Measurements from ENCODE around the gene HPSE. TPM values are rescaled to one million over a fixed set of nuclear protein-coding genes. Genes with fewer than 3 reads are reported as not detected.

Gene HPSE
- total RNA-seq, 1 experiment from 2014 or later, result 3.9 TPM

DNA sequence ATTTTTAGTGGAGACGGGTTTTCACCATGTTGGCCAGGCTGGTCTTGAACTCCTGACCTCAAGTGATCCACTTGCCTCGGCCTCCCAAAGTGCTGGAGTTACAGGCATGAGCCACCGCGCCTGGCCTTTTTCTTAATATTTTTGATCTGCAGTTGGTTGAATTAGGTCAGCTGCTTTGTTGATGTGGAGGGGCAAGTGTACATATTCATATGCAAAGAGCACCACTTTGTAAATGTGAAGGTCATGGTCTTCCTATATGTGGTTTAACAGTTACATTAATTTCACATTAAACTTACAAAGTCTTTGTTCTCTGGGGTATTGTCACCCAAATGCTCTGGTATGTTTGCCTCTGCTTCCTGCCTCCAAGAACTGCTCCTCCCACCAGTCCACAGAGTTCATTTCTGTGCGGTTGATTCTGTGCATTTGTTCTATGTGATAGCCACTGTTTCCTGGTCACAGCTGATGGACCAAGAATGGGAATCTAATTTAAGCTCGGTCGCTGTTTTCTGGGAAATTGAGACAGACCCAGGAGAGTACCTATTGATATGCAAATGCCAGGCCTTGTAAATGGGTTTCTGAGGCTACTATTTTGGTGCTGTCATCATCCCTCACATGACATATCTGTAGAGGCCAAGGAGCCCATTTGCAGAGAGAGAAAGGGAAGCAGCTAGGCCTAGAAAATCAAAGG lies 26.9 kb upstream of the HPSE start:
- no peak overlapping the region for H3K4me3 Mint-ChIP-seq (ENCODE audit: unreplicated experiment)
- H3K4me1 Mint-ChIP-seq (ENCODE audit: low read depth, unreplicated experiment), result peaks cover 12% of the 10 kb centered on the region
- no peaks in the 10 kb centered on the region for H3K9me3 Mint-ChIP-seq (ENCODE audit: unreplicated experiment)
- H3K27ac Mint-ChIP-seq (ENCODE audit: unreplicated experiment), result no peak overlapping the region
- H3K4me1 ChIP-seq, result peaks cover 25% of the 10 kb centered on the region
- TF ChIP-seq, protein P1, sequence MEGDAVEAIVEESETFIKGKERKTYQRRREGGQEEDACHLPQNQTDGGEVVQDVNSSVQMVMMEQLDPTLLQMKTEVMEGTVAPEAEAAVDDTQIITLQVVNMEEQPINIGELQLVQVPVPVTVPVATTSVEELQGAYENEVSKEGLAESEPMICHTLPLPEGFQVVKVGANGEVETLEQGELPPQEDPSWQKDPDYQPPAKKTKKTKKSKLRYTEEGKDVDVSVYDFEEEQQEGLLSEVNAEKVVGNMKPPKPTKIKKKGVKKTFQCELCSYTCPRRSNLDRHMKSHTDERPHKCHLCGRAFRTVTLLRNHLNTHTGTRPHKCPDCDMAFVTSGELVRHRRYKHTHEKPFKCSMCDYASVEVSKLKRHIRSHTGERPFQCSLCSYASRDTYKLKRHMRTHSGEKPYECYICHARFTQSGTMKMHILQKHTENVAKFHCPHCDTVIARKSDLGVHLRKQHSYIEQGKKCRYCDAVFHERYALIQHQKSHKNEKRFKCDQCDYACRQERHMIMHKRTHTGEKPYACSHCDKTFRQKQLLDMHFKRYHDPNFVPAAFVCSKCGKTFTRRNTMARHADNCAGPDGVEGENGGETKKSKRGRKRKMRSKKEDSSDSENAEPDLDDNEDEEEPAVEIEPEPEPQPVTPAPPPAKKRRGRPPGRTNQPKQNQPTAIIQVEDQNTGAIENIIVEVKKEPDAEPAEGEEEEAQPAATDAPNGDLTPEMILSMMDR (IDR thresholded peaks at IDR 0.05; ENCODE audit: insufficient read depth in 1 of 2, low read depth in 1 of 2, low read length in 1 of 2, severe bottlenecking in 1 of 2, unreplicated experiment in 1 of 2), result no peak
- no peaks in the 10 kb centered on the region for H3K36me3 ChIP-seq (ENCODE audit: control insufficient read depth, insufficient read depth, low read length)
- H3K27me3 Mint-ChIP-seq (ENCODE audit: insufficient read depth, unreplicated experiment), result no peaks in the 10 kb centered on the region
- H3K4me3 ChIP-seq (ENCODE audit: low read depth, low read length), result no peak overlapping the region
- H3K36me3 Mint-ChIP-seq (ENCODE audit: insufficient read depth, unreplicated experiment), result no peaks in the 10 kb centered on the region
- H3K27me3 ChIP-seq (replicated peaks; ENCODE audit: control insufficient read depth, insufficient read depth, low read length), result no peaks in the 10 kb centered on the region
- no peaks in the 10 kb centered on the region for H3K9me3 ChIP-seq
- BruUV-seq (replicated peaks), result no TSS peak
- intact Hi-C loops (cut with micrococcal nuclease; ENCODE audit: unreplicated experiment), result loop anchor here (1.0 kb wide), 2 partner anchors 94 to 279 kb away; partner anchors contain the start of gene HELQ
- CTCF ChIA-PET, result interaction anchor here (0.7 to 1.0 kb wide), 3 partner anchors 26 to 77 kb away, joined by 3 to 4 read pairs (median 3); partner anchors contain the start of gene COQ2
- POLR2A ChIA-PET, result interaction anchor here (0.5 kb wide), 1 partner anchor 93 kb away, joined by 4 read pairs; no protein-coding TSS in a partner anchor
- no peak for DNase-seq

GRCh38 chr4:83360018-83360417 lies 25.4 kb upstream of the HPSE start:
- Histone ChIP-seq H3K4me3 (ENCODE audit: low read depth, low read length) (no peak overlapping the region), H3K9me3 (no peaks in the 10 kb centered on the region), H3K36me3 (ENCODE audit: control insufficient read depth, insufficient read depth, low read length) (no peaks in the 10 kb centered on the region), H3K4me1 (peaks cover 26% of the 10 kb centered on the region), H3K27me3 (replicated peaks; ENCODE audit: control insufficient read depth, insufficient read depth, low read length) (no peaks in the 10 kb centered on the region)
- POLR2A ChIA-PET, result no interaction called here
- Mint-ChIP-seq H3K36me3 (ENCODE audit: insufficient read depth, unreplicated experiment) (no peaks in the 10 kb centered on the region), H3K4me1 (ENCODE audit: low read depth, unreplicated experiment) (peaks cover 12% of the 10 kb centered on the region), H3K27me3 (ENCODE audit: insufficient read depth, unreplicated experiment) (no peaks in the 10 kb centered on the region), H3K9me3 (ENCODE audit: unreplicated experiment) (no peaks in the 10 kb centered on the region), H3K4me3 (ENCODE audit: unreplicated experiment) (no peak overlapping the region), H3K27ac (ENCODE audit: unreplicated experiment) (no peak overlapping the region)
- CTCF ChIA-PET, result no interaction called here
- TF ChIP-seq, protein P1 (IDR thresholded peaks at IDR 0.05; ENCODE audit: insufficient read depth in 1 of 2, low read depth in 1 of 2, low read length in 1 of 2, severe bottlenecking in 1 of 2, unreplicated experiment in 1 of 2), result no peak
- no peak for DNase-seq
- intact Hi-C loops (cut with micrococcal nuclease; ENCODE audit: unreplicated experiment), result no loop called here
- no TSS peak for BruUV-seq (replicated peaks)

DNA sequence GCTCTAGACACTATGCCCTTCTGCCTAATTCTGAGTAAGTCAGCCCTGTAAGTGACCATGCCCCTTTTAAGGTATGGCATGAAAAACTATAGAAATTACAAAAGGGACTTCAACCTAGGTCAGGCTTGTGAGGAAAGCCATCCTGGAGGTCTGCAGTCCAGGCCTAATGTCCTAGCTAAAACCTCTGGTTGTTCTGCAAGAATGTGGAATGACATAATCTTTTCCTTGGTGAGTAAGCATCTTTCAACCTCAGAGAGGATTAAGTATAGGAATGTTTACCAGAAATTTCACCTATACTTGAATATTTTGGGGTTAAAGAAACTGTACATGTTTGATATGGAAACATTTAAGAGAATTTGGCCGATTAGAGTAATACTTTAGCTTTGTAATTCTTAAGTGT lies 23.8 kb upstream of the HPSE start:
- peaks cover 26% of the 10 kb centered on the region for H3K4me1 ChIP-seq
- H3K27me3 ChIP-seq (replicated peaks; ENCODE audit: control insufficient read depth, insufficient read depth, low read length), result no peaks in the 10 kb centered on the region
- H3K27ac Mint-ChIP-seq (ENCODE audit: unreplicated experiment), result no peak overlapping the region
- peaks cover 11% of the 10 kb centered on the region for H3K4me1 Mint-ChIP-seq (ENCODE audit: low read depth, unreplicated experiment)
- no peak overlapping the region for H3K4me3 ChIP-seq (ENCODE audit: low read depth, low read length)
- no TSS peak for BruUV-seq (replicated peaks)
- no peak for DNase-seq
- H3K36me3 Mint-ChIP-seq (ENCODE audit: insufficient read depth, unreplicated experiment), result no peaks in the 10 kb centered on the region
- TF ChIP-seq, protein P1 (IDR thresholded peaks at IDR 0.05; ENCODE audit: insufficient read depth in 1 of 2, low read depth in 1 of 2, low read length in 1 of 2, severe bottlenecking in 1 of 2, unreplicated experiment in 1 of 2), result no peak
- ChIA-PET POLR2A (no interaction called here), CTCF (no interaction called here)
- H3K9me3 ChIP-seq, result no peaks in the 10 kb centered on the region; the same call in 1 of the 2 replicates
- H3K36me3 ChIP-seq (ENCODE audit: control insufficient read depth, insufficient read depth, low read length), result no peaks in the 10 kb centered on the region
- H3K27me3 Mint-ChIP-seq (ENCODE audit: insufficient read depth, unreplicated experiment), result no peaks in the 10 kb centered on the region
- H3K4me3 Mint-ChIP-seq (ENCODE audit: unreplicated experiment), result no peak overlapping the region
- peaks cover 13% of the 10 kb centered on the region for H3K9me3 Mint-ChIP-seq (ENCODE audit: unreplicated experiment)
- intact Hi-C loops (cut with micrococcal nuclease; ENCODE audit: unreplicated experiment), result no loop called here

Measured in Caco-2 (cell line).